HFF-Myc (cell line): ENCODE measurements around the gene ATL3.
"Not testable (repeated sequence)": the region's sequence is repeated elsewhere in the genome, so short reads cannot be mapped to it uniquely, and the experiment has no call there.

Experiments
- DNase-seq: peaks from one replicate; pipeline ENCODE4 v3.0.0-alpha.2; 2011; ENCODE audit warnings: low read depth; ENCODE audit errors: extremely low read depth
- H3K4me3 ChIP-seq: replicated peaks from 2 replicates; pipeline ENCODE4 v1.5.1; 2011; ENCODE audit warnings: low read depth, mild to moderate bottlenecking, control low read depth, low read length
- CTCF ChIP-seq: IDR thresholded peaks from 2 replicates; pipeline ENCODE4 v1.5.1; 2012; ENCODE audit warnings: mild to moderate bottlenecking, low read depth, low read length, control low read depth; ENCODE audit errors: missing control alignments

ATL3 gene

DNA sequence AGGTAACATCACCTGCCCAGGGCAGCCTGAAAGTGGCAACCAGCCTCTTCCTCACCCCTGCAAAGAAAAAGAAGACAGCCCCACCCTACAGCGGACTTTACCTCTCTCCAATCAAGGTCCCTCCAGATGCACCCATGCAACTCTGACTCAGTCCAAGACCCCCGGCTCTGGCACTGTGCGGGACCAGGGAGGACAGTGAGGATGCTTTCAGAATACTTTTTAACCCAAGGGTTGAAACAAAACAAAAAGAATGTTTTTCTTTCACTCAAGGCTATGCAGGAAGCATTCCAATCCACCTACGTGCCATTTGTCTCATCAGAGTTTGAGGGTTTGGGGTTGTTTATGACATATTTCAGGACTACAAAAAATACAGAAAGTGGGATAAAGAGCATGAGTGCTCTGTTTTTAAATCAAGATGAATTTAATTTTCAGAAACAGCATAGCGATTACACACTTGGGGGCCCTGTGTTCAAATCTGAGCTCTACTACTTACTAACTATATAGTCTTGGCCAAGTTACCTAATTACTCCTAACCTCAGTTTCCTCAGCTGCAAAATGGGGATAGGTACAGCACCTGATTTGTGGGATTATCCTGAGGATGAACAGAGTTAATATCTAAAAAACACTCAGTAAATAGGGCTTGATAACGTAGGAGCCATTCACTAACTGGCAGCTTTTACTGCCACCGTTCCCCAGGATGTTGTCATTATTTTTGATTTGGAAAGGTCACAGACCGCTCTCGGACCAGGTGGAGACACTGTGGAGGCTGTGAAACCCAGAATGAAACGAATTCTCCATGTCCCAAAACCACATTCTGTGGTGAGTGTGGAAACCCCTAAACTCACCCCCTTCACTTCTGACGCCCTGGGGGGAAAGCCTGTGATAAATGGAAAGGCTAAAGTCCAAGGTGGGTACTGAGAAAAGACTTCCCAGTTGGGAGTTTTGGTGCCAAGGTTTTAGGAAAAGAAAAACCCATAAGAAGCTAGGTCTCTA, 62.5 kb downstream of the ATL3 start:
- DNase-seq, result no peak
- no peak overlapping the region for H3K4me3 ChIP-seq
- no peak for TF ChIP-seq CTCF

- H3K4me3 ChIP-seq, result no peak overlapping the region
- TF ChIP-seq CTCF, result no peak
- no peak for DNase-seq
Observed at GRCh38 chr11:63603180-63603518, 68.0 kb downstream of the ATL3 start.

DNA sequence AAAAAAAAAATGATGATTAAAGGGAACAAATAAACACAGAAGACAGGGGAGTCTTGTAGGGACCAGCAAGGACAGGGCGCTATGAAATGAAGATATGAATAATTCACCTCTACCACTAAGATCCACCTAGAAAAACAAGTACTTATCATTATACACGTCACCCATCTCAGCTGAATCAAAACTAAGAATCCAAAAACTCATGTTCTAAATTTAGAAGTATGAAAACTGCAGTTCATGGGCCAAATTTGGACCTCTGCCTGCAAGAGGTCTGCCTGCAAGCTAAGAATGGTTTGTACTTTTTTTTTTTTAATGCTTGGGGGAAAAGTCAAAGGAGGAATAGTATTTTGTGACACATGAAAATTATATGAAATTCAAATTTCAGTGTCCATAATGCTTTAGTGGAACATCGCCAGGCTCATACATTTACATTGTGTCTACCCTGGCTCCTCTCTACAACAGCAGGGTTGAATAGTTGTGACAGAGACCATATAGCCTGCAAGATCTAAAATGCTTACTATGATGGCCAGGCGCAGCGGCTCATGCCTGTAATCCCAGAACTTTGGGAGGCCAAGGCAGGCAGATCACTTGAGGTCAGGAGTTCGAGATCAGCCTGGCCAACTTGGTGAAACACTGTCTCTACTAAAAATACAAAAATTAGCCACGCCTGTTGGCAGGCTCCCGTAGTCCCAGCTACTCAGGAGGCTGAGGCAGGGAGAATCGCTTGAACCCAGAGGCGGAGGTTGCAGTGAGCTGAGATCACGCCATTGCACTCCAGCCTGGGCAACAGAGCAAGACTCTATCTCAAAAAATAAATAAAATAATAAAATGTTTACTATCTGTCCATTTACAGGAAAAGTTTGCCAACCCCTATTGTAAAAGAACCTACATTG, 68.6 kb downstream of the ATL3 start:
- H3K4me3 ChIP-seq, DNase-seq: not testable (repeated sequence)

GRCh38 chr11:63599211-63600122, 71.7 kb downstream of the ATL3 start:
- DNase-seq, result no peak
- H3K4me3 ChIP-seq, result no peak overlapping the region
- TF ChIP-seq CTCF, result no peak

DNA sequence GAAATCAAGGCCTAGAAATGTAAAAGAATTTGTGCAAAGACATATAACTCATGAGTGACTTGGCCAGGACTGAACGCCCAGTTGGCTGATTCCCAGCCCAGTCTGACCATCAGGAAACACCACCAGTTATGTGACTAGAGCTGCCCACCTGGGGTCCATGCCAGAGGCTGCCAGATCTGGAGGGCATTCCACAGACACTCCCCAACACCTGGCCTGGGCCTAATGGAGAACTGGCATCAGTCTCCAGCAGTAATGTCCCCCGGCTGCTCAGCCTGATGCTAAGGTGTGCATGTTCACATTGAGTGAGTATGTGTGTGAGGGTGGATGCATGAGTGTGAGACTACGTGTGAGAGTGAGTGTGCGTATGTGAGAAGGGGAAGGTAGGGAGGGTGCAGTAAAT, 72.6 kb downstream of the ATL3 start:
- no peak overlapping the region for H3K4me3 ChIP-seq
- DNase-seq, result no peak
- no peak for TF ChIP-seq CTCF

GRCh38 chr11:63595296-63595695, 75.9 kb downstream of the ATL3 start:
- no peak for DNase-seq
- H3K4me3 ChIP-seq, result no peak overlapping the region
- no peak for TF ChIP-seq CTCF
